ENCODE results near the gene DISP3.

GRCh38 chr1:11529763-11530730 is 51.1 kb downstream of the DISP3 start:
- TF ChIP-seq CTCF (IDR thresholded peaks at IDR 0.05; ENCODE audit: borderline replicate concordance, extremely low read depth, low read length, poor library complexity, severe bottlenecking) (no peak), EZH2 (IDR thresholded peaks at IDR 0.05; ENCODE audit: borderline replicate concordance, low read depth, low read length, severe bottlenecking) (no peak)

Measured in DND-41 (cell line).